ENCODE data around the gene GRK5.

DNA sequence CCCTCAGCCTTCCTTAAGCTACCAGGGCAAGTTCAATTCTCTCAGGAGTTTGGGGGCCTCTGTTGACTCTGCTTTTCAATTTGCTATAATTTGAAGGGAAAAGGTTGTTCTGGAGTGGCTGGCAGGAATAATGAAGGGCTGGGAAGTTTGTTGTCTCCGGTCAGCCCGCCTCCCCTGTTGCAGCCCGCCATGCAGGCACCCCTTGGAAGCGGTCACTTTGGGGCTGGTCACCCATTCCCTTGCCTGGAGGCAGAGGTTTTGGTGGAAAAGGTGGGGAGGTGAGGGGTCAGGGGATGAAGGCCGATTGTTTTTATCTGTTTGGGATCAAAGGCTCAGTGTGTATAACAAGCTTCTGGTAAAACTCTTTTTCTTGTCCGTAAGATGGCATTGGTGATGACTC lies 79.1 kb downstream of the GRK5 start:
- TF ChIP-seq, protein P1, sequence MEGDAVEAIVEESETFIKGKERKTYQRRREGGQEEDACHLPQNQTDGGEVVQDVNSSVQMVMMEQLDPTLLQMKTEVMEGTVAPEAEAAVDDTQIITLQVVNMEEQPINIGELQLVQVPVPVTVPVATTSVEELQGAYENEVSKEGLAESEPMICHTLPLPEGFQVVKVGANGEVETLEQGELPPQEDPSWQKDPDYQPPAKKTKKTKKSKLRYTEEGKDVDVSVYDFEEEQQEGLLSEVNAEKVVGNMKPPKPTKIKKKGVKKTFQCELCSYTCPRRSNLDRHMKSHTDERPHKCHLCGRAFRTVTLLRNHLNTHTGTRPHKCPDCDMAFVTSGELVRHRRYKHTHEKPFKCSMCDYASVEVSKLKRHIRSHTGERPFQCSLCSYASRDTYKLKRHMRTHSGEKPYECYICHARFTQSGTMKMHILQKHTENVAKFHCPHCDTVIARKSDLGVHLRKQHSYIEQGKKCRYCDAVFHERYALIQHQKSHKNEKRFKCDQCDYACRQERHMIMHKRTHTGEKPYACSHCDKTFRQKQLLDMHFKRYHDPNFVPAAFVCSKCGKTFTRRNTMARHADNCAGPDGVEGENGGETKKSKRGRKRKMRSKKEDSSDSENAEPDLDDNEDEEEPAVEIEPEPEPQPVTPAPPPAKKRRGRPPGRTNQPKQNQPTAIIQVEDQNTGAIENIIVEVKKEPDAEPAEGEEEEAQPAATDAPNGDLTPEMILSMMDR (conservative IDR thresholded peaks at IDR 0.05; ENCODE audit: low read depth, low read length), result no peak
- TF ChIP-seq EZH2 (IDR thresholded peaks at IDR 0.05; ENCODE audit: low read length, unreplicated experiment) (no peak), EZH2phosphoT487 (IDR thresholded peaks at IDR 0.05; ENCODE audit: borderline replicate concordance, low read length) (no peak)
